SKM-1 (cell line): ENCODE data around the gene ISCA2.
"Not testable (repeated sequence)": the region's sequence is repeated elsewhere in the genome, so short reads cannot be mapped to it uniquely, and the experiment has no call there.

ENCODE experiments used
- DNase-seq: peaks from one replicate; lab custom pipeline; 2025; ENCODE audit not compliant: unreplicated experiment; lab: John Stamatoyannopoulos, UW

The ISCA2 gene

DNA sequence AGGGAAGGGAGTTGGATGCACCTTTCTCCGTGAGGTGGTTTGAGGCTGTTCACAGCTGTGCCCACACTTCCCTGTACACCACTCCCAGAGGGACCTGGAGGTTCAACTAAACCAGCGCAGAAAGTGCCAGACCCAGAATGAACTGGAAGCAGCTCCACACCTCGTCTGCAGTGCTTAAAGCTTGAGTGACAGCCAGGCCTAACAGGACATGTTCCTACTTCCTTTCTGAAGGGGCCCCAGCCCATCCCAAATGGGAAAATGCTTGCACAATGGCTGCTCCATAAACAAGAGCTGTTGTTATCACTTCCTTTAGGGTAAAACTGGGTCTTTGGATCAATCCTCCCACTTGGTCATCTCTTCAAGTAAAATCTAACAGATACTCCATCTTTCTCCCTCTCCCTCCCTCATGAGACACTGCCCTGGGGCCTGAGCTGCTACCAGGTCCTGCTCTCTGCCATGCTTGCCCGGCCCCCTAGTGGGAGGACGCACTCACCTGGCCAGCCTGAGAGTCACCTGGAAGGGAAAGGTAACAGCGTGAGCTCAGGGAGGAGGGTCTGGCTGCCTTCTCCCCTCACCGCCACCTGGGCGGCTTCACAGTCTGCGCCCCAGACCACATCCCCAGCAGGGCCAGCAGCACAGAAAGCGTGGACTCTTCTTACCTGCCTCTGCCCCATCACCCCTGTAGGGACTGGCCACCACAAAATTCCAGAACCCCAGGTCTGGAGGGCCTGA lies 33.5 kb downstream of the ISCA2 start:
- no peak for DNase-seq

DNA sequence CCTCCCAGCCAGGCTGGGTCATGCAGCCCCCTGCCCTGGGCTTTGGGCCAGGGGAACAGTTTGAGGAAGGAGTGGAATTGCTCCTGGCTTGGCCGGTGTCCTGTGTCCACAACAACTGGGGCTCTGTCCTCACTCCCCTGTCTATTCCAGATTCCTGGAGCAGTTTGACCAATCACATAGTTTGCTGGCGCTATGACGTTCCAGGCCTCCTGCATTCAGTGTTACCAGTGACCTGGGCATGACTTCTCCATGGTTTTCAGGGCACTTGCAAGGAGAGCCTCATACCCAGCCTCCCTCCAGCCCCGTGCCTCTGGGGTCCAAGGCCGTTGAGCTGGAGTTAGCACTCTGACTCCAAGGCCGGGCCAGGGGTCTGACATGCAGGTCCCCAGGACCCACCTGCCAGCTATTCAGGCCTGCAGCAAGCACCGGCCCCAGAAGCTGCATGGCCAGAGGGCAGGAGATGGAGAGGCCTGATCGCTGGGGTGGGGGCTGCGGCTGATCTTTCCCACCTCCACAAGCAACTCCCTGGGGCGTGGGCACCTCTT lies 34.2 kb downstream of the ISCA2 start:
- DNase-seq: no peak

DNA sequence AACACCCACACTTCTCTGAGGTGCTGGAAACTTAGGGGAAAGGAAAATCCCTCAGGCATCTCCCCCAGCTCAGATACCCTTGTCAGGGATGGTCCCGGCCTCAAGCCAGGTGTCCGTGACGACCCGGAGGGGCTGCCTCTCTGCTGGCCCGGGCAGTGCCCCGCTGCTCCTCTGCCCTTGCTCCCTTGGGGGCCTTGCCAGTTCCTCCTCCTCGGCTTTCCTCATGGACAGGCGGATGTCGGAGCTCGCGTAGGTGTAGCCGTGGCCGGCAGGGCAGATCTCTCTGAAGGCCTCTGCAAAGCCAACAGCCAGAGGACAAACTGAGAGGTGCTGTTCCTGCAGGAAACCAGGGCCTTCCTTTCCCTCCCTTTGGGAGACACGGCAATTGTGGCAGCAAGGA lies 34.8 kb downstream of the ISCA2 start:
- DNase-seq: no peak

DNA sequence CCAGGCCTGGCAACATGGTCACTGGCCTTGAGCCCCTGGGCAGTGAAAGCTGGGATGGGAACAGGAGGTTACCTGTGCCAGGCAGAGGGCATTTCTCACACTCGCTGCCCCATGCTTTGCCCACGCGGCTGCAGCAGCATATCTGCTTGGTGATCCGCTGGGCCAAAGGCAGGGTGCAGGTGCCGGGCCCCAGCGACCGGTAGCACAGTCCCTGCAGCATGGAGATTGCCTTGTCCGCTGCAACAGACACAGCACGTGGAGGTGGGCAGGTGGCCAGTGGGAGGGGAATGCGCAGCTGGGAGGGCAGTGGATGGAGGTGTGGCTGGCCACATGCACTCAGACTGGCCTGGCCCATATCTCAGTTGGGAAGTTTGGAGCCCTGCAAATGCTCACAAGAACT lies 35.3 kb downstream of the ISCA2 start:
- DNase-seq: no peak

DNA sequence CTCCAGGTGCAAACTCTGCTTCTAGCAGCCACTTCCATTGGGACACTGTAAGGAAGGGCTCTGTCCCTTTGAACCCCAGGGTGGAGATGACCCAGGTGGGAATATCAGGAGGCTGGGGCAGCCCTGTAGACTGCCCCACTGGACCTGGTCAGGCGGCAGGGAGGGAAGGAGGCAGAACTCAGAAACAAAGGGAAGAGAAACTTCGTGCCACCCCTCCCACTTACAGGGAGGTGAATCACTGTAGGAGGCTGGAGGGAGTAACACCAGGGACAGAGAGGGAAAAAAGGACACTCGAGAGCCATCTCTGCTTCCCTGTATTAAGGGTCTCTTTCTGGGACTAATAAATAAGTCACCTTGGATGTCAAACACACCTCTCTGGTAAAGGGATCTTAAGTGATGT lies 37.4 kb downstream of the ISCA2 start:
- no peak for DNase-seq

DNA sequence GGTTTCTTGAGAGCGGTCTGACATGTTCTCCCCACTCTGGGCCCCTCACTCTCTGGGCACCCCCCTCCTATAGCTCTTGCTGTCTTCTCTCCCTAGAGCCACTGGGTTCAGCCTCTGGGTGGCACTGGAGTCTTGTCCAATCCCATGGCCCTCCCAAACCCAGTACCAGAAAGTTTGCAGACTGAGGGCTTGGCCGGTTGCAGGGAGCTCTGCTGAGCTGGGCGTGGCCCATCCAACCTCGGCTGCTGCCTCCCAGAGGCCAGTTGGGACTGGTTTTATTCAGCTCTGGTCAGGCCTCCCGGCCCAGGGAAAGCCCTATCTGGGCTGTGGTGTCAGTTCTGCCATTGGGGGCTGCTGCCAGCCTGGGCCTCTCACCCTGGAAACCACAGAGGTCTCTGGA lies 37.9 kb downstream of the ISCA2 start:
- DNase-seq: no peak

DNA sequence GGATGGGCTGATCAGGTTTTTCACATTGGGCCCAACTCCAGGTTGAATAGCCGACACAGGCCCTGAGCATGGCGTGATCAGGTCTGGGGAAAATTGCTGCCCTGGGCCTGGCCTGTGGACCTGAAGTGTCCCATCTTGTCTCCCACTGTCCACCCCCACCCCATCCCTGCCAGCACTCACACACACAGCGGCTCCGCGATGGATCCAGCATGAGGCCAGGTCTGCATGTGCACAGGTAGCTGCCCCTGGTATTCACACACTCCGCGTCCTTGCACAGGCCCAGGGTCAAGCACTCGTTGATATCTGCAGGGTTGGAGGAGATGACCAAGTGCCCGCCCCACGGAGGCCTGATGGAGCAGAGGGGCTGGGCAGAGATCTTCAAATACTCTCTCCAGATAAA lies 38.7 kb downstream of the ISCA2 start:
- no peak for DNase-seq

DNA sequence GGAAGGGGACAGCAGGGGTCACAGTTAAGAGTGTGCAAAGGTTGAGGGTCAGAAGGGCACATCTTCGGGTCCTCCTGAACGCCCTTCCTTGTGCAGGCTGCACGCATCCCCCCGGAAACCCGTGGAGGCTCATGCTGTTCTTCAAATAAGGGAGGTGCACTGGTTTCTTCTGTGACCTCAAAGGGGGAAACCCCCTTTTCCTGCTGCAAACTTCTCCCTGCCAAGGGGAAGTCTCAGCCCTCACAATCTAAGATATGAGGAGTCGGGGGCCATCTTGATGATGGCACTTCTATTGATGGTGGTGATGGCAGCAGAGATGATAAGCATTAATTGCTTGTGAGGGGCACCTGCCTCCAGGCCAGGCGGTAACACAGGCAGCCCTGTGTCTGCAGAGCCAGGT lies 40.0 kb downstream of the ISCA2 start:
- no peak for DNase-seq

DNA sequence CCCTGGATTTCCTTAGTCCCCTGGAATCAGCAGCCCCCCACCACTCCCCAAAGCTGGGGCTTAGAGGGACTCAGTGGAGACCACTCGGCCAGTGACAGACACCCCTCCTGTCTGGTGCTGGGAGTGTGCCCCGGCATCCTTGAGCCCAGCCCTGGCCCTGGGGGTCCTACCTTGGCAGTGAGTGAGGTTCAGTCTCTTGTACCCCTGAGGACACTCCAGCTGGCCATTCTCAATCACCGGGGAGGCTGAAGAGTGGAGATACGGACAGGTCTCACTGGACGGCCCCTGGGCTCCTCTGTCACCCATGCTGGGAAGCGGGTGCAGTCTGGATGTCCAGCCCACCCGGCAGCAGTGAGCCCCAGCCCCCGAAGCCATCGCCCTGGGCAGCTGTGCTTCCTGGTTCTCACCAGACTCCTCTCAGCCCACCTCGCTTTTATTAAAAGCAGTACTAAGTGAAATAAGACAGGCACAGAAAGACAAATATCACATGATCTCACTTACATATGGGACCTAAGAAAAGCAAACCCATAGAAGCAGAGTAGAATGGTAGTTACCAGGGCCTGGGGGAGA lies 42.3 kb downstream of the ISCA2 start:
- DNase-seq: no peak

DNA sequence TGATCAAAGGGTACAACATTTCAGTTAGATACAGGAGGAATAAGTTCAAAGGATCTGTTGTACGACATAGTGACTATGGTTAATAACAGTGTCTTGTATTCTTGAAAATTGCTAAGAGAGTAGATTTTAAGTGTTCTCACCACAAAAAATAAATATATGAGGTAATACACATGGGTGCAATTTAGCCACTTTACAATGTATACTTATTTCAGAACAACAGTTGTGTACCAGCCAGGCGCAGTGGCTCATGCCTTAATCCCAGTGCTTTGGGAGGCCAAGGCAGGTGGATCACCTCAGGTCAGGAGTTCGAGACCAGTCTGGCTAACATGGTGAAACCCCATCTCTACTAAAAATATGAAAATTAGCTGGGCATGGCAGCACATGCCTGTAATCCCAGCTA lies 42.8 kb downstream of the ISCA2 start:
- not testable (repeated sequence) for DNase-seq

DNA sequence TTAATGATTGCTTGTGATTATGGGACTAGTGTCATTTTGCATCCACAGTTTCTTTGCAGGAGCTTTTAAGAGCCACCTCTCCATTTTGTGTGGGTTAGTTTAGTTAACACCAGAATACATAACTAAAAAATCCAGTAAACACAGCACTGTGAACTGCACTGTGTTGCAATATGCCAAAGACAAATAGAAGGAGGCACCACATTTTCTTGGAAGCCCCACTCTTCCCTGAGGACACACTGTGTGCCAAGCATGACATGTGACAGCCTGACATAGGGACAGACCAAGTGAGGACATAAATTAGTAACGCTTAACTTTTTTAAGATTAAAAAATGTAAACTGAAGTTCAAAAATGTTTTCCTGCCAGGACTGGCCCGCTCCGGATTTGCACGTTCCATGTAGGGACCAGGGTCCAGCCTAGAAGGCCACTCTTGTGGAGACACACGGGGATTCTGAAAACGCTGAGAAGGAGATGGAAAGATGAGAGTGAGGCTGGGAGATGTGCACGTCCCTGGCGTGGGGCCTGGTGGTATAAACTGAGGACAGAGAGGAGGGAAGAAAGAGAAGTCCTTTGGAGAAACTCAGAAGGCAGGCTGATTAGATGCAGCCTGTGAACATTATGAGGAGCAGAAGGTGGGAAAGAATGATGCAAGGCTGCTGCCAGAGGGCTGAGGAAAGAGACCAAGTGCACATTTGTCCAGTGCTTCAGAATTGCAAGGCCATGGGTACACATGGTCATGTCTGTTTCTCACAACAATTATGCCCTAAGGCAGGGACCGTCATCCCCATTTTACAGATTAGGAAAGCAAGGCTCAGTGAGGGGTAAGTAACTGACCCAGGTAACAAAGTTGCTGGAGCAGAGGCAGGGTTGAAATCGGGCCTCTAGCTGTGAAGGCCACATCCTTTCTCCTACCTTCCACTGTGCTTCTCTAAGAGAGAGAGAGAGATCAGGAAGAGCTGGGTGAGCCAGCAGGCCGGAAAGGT lies 45.1 kb downstream of the ISCA2 start:
- no peak for DNase-seq

DNA sequence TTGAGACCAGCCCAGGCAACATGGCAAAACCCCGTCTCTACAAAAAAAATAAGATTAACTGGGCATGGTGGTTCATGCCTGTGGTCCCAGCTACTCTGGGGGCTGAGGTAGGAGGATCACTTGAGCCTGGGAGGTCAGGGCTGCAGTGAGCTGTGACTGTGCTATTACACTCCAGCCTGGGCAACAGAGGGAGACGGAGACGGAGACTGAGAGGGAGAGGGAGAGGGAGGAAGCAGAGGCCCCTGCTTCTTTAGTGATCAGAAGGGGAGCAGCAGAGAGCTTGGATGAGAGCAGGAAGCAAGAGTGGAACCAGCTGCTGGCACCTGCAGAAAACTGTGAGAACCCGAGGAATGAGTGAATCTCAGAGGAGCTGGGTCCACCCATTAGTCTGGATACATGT lies 45.9 kb downstream of the ISCA2 start:
- DNase-seq: no peak

DNA sequence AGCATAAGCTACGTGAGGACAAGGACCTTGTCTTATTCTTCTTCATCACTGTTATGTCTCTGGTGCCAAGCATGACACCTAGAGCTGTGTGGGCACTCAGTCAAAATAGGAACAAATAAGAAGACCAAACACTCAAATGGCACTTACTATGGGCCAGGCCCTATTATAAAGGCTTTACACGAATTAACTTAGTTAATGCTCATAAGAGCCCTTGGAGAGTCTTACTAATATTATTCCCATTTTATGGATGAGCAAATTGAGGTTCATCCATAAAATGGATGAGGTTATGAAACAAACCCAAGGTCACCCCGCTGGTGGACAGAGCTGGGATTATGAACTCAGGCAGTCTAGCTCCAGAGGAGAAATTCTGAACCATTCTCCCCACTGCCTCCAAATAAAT lies 47.7 kb downstream of the ISCA2 start:
- DNase-seq: no peak

DNA sequence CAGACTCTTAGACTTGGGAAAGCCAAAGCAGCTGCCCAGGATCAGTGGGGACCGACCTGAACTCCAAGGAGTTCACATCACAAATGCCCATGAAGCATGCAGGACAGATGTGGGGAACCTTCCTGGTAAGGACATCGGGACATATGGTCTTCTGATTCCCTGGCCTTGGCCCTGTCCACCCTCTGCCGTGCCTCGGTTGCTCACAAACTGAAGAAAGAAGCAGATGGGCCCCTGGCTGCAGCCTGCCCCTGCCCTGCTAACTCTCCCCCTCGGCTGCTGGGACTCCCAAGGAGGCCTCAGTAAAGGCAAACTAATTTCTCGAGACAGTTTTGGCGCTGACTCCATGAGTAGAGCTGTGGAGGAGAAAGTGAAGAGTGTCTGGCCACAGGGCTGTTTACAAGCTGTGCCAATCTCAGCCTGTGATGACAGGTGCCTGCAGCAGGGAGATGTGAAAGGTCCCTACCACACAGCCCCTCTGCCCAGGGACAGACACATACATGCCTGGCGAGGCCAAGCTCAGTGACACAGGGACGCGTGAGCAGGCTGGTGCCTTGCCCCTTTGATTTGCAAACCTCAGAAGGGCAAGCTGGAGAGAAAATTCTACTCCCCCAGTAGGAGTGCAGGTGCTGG lies 48.6 kb downstream of the ISCA2 start:
- no peak for DNase-seq

DNA sequence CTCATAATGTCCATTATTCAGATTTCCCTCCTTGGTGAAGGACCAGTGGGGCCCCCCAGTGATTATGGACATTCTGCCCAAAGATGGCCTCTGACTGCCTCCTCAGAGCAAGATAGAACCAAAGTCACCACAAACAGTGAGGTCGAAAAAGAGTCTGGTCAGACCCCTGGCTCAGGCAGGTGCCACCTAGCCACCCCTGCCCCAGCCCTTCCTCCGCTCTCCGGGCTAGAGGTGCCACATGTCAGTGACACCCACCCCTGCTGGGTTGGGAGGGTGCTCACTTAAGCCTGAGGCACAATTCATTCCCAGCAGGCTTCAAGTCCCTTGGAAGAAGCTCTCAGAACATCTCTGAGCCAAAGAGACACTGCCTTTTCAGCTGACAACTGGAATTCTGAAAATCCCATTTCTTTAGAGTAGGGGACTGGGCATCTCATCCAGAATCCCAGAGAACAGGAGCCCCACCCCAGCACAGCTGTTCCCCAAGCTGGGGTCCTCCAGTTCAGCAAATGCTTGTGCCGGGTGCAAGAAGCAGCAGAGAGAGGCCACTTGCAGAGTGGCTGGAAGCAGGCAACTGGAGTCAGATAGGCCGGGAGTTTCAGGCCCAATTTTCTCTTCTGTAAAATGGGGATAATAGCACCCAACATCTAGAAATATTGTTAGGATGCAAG lies 50.3 kb downstream of the ISCA2 start:
- no peak for DNase-seq

DNA sequence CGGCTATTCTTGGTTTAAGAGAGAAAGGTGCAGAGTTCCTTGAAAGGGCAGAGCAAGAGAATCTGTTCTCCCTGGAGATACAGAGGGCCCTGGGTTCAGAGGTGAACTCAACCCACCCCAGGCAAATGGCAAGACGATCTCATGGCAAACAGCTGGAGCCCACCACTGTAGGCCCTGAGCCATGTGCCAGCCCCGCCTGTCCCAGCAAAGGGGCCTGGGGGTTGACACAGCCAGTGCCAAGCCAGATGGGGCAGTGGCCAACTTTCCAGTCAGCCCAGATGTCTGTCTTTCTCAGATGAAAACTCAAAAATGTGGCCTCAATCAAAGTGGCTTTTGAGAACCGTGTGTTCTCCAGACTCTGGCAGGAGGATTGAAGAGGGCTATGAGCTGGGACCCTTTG lies 51.8 kb downstream of the ISCA2 start:
- no peak for DNase-seq

DNA sequence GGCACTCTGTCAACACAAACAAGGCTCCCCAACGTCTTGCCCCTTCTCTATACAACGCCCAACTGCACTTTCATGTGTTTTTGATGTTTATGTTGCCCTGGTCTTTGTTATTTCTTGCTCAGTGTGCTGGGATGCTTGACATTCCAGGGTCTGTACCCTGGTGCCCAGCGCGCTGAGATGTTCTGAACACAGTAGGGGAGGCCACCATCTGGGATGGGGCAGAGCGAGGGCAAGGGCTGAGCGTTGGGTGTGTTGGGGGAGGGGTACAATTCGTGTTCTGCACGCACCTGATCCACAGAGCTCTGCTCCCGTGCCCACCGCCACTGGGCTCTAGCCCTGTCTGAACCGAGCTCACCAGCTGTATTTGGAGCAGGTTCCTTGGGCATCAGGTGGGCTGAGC lies 52.9 kb downstream of the ISCA2 start:
- DNase-seq: no peak
